GM12878 (cell line): Measurements from ENCODE around the gene ZNF423. TPM values are rescaled to one million over a fixed set of nuclear protein-coding genes. Genes with fewer than 3 reads are reported as not detected.

Source experiments
- ATAC-seq: fragments of 200-7000 bp; cut with Tn5 transposase; 3 replicates; pipeline ENCODE4 v1.9.1; 2020; ENCODE audit warnings: mild to moderate bottlenecking, moderate library complexity
- BruUV-seq: library from RNA; stranded (reverse); fragments of 400-500 nt; replicated peaks from 2 replicates; lab custom pipeline; 2021; lab: Mats Ljungman, UMichigan
- CTCF ChIA-PET: fragments of 300-600 bp; sonication (Branson Sonifier 250); formaldehyde crosslinking; extraction: SDS; loops from one replicate; lab custom pipeline; 2021; ENCODE audit warnings: inconsistent platforms; lab: Yijun Ruan, JAX
- POLR2A ChIA-PET: fragments of 350-600 bp; formaldehyde crosslinking; extraction: SDS; loops from one replicate; lab custom pipeline; 2021; ENCODE audit warnings: inconsistent platforms; lab: Charles Lee
- RAD21 ChIA-PET: fragments of 300-600 bp; sonication (Branson Sonifier 250); formaldehyde crosslinking; loops from one replicate; lab custom pipeline; 2023; ENCODE audit warnings: antibody characterized with exemption; ENCODE audit not compliant: unreplicated experiment; lab: Charles Lee
- SMC1A ChIA-PET: fragments of 300-600 bp; sonication (Branson Sonifier 250); formaldehyde crosslinking; loops from one replicate; lab custom pipeline; 2023; ENCODE audit not compliant: unreplicated experiment, uncharacterized antibody; lab: Charles Lee
- DNase-seq: peaks from one replicate; pipeline ENCODE4 v3.0.0-alpha.2; 2011; ENCODE audit warnings: low read depth, low spot score
- FAIRE-seq: peaks from 3 replicates; lab custom pipeline; 2011; peaks lifted over from hg19 to GRCh38; lab: Jason Lieb, UNC
- H2AFZ ChIP-seq: 2 replicates; pipeline ENCODE4 v1.6.0; 2011; ENCODE audit warnings: low read depth, low read length, control low read depth; ENCODE audit not compliant: control insufficient read depth
- H3K27ac ChIP-seq: 2 replicates; pipeline ENCODE4 v1.5.1; 2011; ENCODE audit warnings: control low read depth; ENCODE audit not compliant: control insufficient read depth, insufficient read depth
- H3K27me3 ChIP-seq, 2 experiments: replicated peaks in 1 of 2; 2 replicates each; pipeline versions ENCODE4 v1.6.0 to v1.6.1; 2011; ENCODE audit warnings: low read length in 1 of 2; ENCODE audit not compliant: control insufficient read depth in 2 of 2, insufficient read depth in 2 of 2
- H3K36me3 ChIP-seq, 2 experiments: 2 replicates each; pipeline ENCODE4 v1.5.1; 2011; ENCODE audit warnings: low read length in 1 of 2; ENCODE audit not compliant: control insufficient read depth in 2 of 2, insufficient read depth in 2 of 2
- H3K4me1 ChIP-seq: 2 replicates; pipeline ENCODE4 v1.6.1; 2011; ENCODE audit warnings: mild to moderate bottlenecking, low read length, moderate library complexity, mixed read lengths; ENCODE audit not compliant: control insufficient read depth, insufficient read depth
- H3K4me2 ChIP-seq: 2 replicates; pipeline ENCODE4 v1.6.0; 2011; ENCODE audit warnings: control low read depth; ENCODE audit not compliant: control insufficient read depth, insufficient read depth
- H3K4me3 ChIP-seq: fragments of 200-600 bp; sonication (generic); 2 replicates; pipeline ENCODE4 v1.5.1; 2016
- H3K79me2 ChIP-seq: 2 replicates; pipeline ENCODE4 v1.6.0; 2011; ENCODE audit warnings: low read length; ENCODE audit not compliant: control insufficient read depth, insufficient read depth
- H3K9ac ChIP-seq: 2 replicates; pipeline ENCODE4 v1.8.0; 2011; ENCODE audit warnings: low read length, control low read depth, mixed read lengths; ENCODE audit not compliant: control insufficient read depth, insufficient read depth
- H3K9me3 ChIP-seq: replicated peaks from 3 replicates; pipeline ENCODE4 v1.5.1; 2011; ENCODE audit warnings: mild to moderate bottlenecking, low read length; ENCODE audit not compliant: control insufficient read depth, insufficient read depth
- H4K20me1 ChIP-seq: 2 replicates; pipeline ENCODE4 v1.6.0; 2011; ENCODE audit not compliant: control insufficient read depth, insufficient read depth
- MEF2B ChIP-seq: fragments of 450-650 bp; IDR thresholded peaks from 2 replicates; pipeline ENCODE4 v1.6.1; 2018; ENCODE audit warnings: mild to moderate bottlenecking, moderate library complexity; ENCODE audit not compliant: partially characterized antibody, poor library complexity, severe bottlenecking
- NR2C2 ChIP-seq: IDR thresholded peaks from 2 replicates; pipeline ENCODE4 v1.6.1; 2011; ENCODE audit warnings: borderline replicate concordance, low read depth; ENCODE audit not compliant: control insufficient read depth, insufficient read length
- RFX5 ChIP-seq: IDR thresholded peaks from 2 replicates; pipeline ENCODE4 v1.6.1; 2011; ENCODE audit warnings: low read depth, low read length, improper control_type of control experiment
- WGBS: methylation state at CpG from one replicate; pipeline ENCODE4 v1.1.6; 2016; ENCODE audit warnings: low lambda C conversion rate; ENCODE audit not compliant: insufficient replicate concordance, insufficient coverage; ENCODE audit errors: missing lambda C conversion rate; 5-methylcytosine and 5-hydroxymethylcytosine counted together
- in situ Hi-C: fragments of 300-500 bp; cut with MboI; formaldehyde crosslinking; loops from 9 replicates; pipeline ENCODE4 v1.14.3; 2018; ENCODE audit warnings: mixed read lengths
- intact Hi-C: fragments of 100-400 bp; cut with micrococcal nuclease; formaldehyde crosslinking; loops from one replicate; pipeline ENCODE4 v1.14.2; 2022; ENCODE audit not compliant: unreplicated experiment
- polyA plus RNA-seq, 11 experiments: library from polyadenylated mRNA; depleted of rRNA in 4 of 11; unstranded in 6 of 11; stranded (reverse) in 5 of 11; fragments of >200 nt; fragmentation: Nextera tagmentation in 4 of 11; fragmentation: Illumina TruSeq in 1 of 11; extraction: Ambion mirVana in 4 of 11; extraction: Trizol in 1 of 11; gene quantifications; 1 replicate in 1 of 11; 2 replicates in 10 of 11; pipeline versions ENCODE4 v1.2.1 to v1.2.3, GENCODE V29; 2011 to 2016; ENCODE audit warnings: inconsistent platforms in 2 of 11, missing spikeins in 2 of 11, low read depth in 1 of 11
- total RNA-seq, 4 experiments: library from RNA; depleted of rRNA in 3 of 4; stranded (reverse); fragments of >200 nt in 3 of 4; fragmentation: Illumina TruSeq in 1 of 4; extraction: Trizol in 1 of 4; gene quantifications; 2 replicates each; pipeline versions ENCODE4 v1.2.1 to v1.2.3, GENCODE V29; 2013 to 2021
- TF ChIP-seq, protein P1 (sequence below): fragments of 450-650 bp; formaldehyde crosslinking; IDR thresholded peaks from 2 replicates; pipeline ENCODE4 v1.4.0; 2020; ENCODE audit warnings: mild to moderate bottlenecking, moderate library complexity

The ZNF423 gene
- total and polyA plus RNA-seq, 10 of the 15 experiments (the other 5 are each of a cell fraction or from before 2014, with no cell fraction given): 0.03 to 0.64 (median 0.10) TPM

DNA sequence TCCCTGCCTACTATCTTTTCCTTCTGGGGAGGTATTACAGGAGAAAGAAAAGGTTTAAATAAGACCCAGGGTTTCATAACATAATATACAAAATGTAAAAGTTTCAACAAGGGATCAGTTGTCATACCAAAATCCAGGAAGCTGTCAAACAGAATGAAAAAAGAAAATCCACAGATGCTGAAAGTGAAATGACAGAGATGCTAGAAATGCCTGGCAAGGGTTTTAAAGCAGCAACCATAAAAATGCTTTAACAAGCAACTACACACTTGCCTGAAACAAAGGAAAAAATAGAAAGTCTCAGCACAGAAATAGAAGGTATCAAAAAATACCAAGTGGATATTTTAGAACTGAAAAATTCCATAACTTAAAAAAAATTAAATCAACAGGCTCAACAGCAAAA lies 377.3 kb downstream of the ZNF423 start (continued):
- TF ChIP-seq, protein P1, sequence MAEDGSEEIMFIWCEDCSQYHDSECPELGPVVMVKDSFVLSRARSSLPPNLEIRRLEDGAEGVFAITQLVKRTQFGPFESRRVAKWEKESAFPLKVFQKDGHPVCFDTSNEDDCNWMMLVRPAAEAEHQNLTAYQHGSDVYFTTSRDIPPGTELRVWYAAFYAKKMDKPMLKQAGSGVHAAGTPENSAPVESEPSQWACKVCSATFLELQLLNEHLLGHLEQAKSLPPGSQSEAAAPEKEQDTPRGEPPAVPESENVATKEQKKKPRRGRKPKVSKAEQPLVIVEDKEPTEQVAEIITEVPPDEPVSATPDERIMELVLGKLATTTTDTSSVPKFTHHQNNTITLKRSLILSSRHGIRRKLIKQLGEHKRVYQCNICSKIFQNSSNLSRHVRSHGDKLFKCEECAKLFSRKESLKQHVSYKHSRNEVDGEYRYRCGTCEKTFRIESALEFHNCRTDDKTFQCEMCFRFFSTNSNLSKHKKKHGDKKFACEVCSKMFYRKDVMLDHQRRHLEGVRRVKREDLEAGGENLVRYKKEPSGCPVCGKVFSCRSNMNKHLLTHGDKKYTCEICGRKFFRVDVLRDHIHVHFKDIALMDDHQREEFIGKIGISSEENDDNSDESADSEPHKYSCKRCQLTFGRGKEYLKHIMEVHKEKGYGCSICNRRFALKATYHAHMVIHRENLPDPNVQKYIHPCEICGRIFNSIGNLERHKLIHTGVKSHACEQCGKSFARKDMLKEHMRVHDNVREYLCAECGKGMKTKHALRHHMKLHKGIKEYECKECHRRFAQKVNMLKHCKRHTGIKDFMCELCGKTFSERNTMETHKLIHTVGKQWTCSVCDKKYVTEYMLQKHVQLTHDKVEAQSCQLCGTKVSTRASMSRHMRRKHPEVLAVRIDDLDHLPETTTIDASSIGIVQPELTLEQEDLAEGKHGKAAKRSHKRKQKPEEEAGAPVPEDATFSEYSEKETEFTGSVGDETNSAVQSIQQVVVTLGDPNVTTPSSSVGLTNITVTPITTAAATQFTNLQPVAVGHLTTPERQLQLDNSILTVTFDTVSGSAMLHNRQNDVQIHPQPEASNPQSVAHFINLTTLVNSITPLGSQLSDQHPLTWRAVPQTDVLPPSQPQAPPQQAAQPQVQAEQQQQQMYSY (CRISPR knock-in tag): no peak
- no peak for TF ChIP-seq RFX5

DNA sequence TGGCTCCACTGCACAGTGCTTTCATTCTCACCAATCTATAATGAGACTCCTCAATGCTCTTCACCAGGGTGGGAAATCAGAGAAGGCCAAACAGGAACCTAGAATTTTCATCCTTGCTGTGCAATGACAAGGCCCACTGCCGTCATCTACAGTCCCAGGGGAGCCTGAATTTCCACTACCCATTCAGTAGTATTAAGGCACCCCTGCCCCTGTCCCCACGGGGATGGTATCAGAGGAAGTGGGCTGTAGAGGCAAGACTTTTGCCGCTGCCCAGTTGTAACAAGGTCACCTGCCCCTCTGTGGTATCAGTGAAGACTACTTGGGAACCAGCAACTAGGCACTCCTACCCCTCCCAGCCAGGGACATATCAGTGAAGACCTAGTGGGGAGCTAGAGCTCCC lies 377.8 kb downstream of the ZNF423 start:
- intact Hi-C loops: no loop called here
- WGBS: 0% methylated on average over 3 of the region's 3 CpGs
- ChIA-PET CTCF (no interaction called here), POLR2A (no interaction called here), RAD21 (no interaction called here), SMC1A (no interaction called here)
- in situ Hi-C loops: no loop called here
- Histone ChIP-seq H3K9ac (no peak overlapping the region), H3K36me3 (no peaks in the 10 kb centered on the region), H3K4me2 (no peak overlapping the region), H3K9me3 (no peaks in the 10 kb centered on the region), H3K79me2 (no peaks in the 10 kb centered on the region), H2AFZ (no peak overlapping the region), H3K27ac (no peak overlapping the region), H3K4me1 (no peaks in the 10 kb centered on the region), H4K20me1 (no peaks in the 10 kb centered on the region), H3K4me3 (no peak overlapping the region), H3K27me3 (peaks cover 0 to 2% of the 10 kb centered on the region in 2 experiments; a peak in 1 of 4 replicates)
- no peak for FAIRE-seq
- peak; percentile 12 for DNase-seq
- TF ChIP-seq MEF2B: peak; percentile 18
- no peak for TF ChIP-seq NR2C2
- peak; percentile 56 for ATAC-seq
- no TSS peak for BruUV-seq
